Panc1 (cell line): ENCODE data around the gene ZSCAN20.

ENCODE experiments used
- POLR2AphosphoS5 ChIP-seq: IDR thresholded peaks from 2 replicates; pipeline ENCODE4 v1.6.1; 2012; ENCODE audit warnings: mild to moderate bottlenecking, low read depth, low read length, moderate library complexity
- REST ChIP-seq, 2 experiments: IDR thresholded peaks; 2 replicates each; pipeline ENCODE4 v1.6.1; 2011 to 2012; ENCODE audit warnings: low read depth in 2 of 2, control low read depth in 1 of 2, low read length in 1 of 2, mild to moderate bottlenecking in 1 of 2, moderate library complexity in 1 of 2; ENCODE audit not compliant: insufficient read depth in 1 of 2
- TF ChIP-seq, protein P1 (sequence below): fragments of 450-650 bp; IDR thresholded peaks from 2 replicates; pipeline ENCODE4 v1.5.1; 2017; ENCODE audit warnings: mild to moderate bottlenecking

DNA sequence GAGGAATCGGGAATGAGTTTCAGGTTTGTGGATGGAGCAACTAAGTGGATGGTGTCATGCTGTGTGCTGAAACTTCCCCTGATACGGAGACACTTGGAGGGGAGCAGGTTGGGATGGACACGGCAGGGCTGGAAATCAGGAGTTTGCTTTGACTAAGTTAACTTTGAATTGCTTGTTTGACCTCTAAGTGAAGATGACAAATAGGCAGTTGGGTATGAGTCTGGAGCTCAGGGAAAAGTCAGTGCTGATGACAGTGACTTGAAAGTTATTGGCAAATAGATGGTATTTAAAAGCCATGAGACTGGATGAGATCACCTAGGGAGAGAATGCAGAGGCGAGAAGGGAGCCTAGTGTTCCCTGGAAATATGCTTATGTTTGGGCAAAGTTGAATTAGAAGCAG lies 12.8 kb upstream of the ZSCAN20 start:
- TF ChIP-seq, protein P1, sequence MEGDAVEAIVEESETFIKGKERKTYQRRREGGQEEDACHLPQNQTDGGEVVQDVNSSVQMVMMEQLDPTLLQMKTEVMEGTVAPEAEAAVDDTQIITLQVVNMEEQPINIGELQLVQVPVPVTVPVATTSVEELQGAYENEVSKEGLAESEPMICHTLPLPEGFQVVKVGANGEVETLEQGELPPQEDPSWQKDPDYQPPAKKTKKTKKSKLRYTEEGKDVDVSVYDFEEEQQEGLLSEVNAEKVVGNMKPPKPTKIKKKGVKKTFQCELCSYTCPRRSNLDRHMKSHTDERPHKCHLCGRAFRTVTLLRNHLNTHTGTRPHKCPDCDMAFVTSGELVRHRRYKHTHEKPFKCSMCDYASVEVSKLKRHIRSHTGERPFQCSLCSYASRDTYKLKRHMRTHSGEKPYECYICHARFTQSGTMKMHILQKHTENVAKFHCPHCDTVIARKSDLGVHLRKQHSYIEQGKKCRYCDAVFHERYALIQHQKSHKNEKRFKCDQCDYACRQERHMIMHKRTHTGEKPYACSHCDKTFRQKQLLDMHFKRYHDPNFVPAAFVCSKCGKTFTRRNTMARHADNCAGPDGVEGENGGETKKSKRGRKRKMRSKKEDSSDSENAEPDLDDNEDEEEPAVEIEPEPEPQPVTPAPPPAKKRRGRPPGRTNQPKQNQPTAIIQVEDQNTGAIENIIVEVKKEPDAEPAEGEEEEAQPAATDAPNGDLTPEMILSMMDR, result no peak
- no peak for TF ChIP-seq REST (IDR thresholded peaks at IDR 0.05; ENCODE audit: insufficient read depth in 1 of 2, low read depth in 2 of 2, low read length in 1 of 2)
- TF ChIP-seq POLR2AphosphoS5, result no peak
